HG02571 (cell line): ENCODE data around the gene ZSWIM1.
A peak's percentile ranks its signal among the peaks of the same experiment; 100 is the strongest.
"Not testable (repeated sequence)": the region's sequence is repeated elsewhere in the genome, so short reads cannot be mapped to it uniquely, and the experiment has no call there.

ENCODE experiments used
- ATAC-seq: cut with Tn5 transposase; IDR thresholded peaks from one replicate; pipeline ENCODE4 v1.9.1; 2021; ENCODE audit warnings: mild to moderate bottlenecking, moderate library complexity; ENCODE audit not compliant: unreplicated experiment

ZSWIM1 gene

DNA sequence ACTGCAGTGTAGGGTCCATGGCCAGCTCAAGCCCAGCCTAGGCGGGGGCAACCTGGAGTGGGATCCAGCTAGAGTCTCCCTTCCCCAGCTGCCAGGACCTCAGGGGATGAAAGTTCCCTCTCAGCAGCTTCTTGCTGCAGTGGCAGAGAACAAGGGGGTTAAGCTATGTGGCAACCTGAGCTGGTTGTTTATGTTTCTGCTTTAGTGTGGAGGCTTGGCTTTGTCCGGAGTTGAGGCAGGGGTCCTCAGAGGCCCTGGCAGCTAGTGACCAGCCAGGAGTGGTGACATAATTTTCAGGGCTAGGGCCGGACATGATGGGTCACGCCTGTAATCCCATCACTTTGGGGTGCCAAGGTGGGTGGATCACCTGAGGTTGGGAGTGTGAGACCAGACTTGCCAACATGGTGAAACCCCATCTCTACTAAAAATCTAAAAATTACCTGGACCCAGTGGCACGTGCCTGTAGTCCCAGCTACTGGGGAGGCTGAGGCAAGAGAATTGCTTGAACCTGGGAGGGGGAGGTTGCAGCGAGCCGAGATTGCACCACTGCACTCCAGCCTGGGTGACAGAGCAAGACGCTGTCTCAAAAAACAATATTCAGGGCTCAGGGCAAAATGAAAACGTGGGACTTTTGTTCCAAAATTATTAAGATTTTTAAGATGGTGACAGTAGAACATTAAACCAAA lies 44.9 kb downstream of the ZSWIM1 start:
- no peak for ATAC-seq

DNA sequence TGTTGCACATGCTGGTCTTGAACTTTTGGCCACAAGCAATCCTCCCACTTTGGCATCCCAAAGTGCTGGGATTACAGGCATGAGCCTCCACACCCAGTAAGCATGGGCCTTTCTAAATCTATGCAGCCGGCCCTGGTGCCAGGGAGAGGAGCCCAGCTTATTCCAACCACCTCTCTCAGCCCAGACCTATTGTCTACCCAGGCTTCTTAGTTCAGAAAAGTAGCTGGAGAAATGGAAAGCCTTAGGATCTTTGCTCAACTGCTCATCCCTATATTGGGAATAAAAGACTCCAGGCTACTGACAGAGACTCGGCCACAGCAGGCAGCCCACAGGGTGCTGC lies 45.7 kb downstream of the ZSWIM1 start:
- ATAC-seq, result no peak

DNA sequence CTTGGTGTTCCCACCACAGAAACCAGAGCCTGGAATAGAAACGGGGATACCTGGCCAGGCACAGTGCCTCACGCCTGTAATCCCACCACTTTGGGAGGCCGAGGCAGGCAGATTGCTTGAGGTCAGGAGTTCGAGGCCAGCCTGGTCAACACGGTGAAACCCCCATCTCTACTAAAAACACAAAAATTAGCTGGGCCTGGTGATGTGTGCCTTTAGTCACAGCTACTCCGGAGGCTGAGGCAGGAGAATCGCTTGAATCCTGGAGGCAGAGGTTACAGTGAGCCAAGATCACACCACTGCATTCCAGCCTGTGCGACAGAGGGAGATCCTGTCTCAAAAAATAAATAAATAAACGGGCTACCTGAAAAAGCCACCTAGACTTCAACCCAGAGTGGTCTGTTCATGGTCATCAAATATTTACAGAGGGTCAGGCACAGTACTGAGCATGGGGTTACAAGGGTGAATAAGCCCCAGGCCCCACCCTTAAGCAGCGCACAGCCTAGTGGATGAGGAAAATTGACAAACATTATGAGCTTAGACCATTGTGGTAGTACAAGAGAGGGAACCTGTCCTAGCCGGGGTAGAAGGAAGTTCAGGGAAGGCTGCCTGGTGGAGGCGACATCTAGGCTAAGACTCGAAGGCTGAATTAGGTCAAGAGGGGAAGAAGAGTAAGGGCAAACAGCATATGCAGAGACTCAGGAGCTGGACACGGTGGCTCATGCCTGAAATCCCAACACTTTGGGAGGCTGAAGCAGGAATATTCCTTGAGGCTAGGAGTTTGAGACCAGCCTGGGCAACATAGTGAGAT lies 46.2 kb downstream of the ZSWIM1 start:
- ATAC-seq, result no peak

DNA sequence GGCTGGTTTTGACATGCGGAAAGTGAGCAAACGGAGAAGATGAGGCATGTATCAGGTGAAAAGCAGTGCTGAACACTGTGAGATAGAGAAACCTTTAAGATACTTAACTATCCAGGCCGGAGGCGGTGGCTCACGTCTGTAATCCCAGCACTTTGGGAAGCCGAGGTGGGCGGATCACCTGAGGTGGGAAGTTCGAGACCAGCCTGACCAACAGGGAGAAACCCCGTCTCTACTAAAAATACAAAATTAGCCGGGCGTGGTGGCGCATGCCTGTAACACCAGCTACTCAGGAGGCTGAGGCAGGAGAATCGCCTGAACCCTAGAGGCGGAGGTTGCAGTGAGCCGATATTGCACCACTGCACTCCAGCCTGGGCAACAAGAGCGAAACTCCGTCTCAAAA lies 50.7 kb downstream of the ZSWIM1 start:
- ATAC-seq, result not testable (repeated sequence)

DNA sequence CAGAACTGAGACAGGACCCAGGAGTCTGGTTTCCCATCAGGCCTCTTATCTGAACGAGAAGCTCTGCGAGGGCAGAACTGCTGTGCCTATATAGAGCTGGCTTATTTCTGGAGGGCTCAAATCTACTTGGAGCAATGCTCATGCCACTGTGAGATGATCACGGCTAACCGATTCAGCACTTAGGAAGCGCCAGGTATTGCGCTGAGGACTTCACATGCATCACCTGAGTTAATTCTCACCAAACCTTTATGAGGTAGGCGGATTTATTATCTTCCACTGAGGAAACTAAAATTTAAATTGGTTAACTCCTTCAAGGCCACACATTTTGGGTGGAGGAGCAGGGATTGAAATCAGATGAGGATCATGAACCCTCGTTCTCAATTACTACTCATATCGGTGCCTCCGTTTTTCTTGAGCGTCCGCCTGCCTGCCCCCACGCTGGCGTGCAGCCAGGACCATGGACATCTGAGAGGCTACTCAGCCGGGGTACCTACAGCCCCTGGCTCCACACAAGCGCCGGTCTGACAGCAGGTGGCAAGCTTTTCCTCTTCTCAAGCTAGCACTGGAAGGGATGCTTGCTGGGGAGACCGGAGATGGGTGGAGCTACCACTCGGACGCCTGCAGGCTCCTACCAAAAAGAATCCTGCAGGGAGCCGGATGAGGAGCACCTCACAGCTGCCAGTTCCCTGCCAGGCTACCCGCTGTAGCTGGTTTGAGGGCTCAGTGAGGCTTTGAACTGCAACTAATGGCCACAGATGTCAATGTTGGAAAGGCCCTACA lies 52.4 kb downstream of the ZSWIM1 start:
- ATAC-seq, result no peak

DNA sequence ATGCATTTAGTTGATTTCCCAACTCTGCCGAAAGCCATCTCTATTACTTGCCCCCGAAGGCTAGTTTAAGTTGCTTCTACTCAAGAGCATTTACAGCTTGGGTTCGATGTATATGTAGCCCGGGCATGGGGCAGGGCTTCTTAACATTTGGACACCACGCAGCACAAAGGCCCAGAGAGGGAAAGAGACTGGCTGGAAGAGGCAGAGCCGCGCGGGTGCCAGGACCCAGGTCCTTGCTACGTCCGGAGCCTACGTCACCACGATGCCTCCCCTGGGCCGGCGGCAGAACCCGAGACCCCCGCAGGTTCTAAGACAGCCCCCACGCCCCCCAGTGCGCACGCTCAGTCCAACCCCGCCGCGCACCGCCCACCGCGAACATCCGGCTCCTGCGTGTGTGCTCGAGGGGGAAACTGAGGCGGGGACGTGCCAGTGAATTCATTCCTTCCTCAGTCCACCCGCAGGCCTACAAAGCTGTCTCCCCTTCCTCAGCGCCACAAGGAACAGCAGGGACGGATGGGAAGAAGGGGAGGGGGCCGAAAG lies 53.1 kb downstream of the ZSWIM1 start:
- peak; percentile 24 for ATAC-seq
